Uterus (tissue), 2 donors: ENCODE measurements around the gene TYR.
"Not testable (repeated sequence)": the region's sequence is repeated elsewhere in the genome, so short reads cannot be mapped to it uniquely, and the experiment has no call there.

Source experiments
- POLR2A ChIP-seq, 2 donors: fragments of 450-650 bp; IDR thresholded peaks; one replicate each; pipeline ENCODE4 v1.6.1; 2016; ENCODE audit warnings: antibody characterized with exemption in 2 of 2, mild to moderate bottlenecking in 1 of 2, moderate library complexity in 1 of 2
- TF ChIP-seq, protein P1 (sequence below), 4 experiments: fragments of 200-600 bp in 2 of 4; fragments of 450-650 bp in 2 of 4; sonication (generic) in 2 of 4; IDR thresholded peaks; one replicate each; pipeline ENCODE4 v1.5.1; 2016 to 2019; ENCODE audit warnings: antibody characterized with exemption in 4 of 4, mild to moderate bottlenecking in 2 of 4, moderate library complexity in 1 of 4

DNA sequence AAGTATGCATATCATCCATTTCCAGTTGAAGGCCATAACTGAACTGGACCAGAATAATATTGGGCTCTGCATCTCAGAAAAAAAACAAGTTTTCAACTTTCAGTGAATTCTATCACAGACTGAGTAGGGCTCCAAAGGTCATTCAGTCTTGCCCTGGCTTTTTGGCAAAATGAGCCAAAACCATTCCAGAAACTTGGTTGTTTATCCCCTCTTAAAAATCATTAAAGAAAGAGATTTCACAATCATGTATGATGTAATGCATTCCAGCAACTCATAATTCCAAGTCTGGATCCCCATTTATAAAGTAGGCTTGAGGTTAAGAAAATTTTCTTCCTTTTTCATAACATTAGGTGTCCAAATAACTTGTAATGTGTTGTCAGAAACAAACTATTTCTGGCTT lies 162.8 kb downstream of the TYR start:
- TF ChIP-seq, protein P1, sequence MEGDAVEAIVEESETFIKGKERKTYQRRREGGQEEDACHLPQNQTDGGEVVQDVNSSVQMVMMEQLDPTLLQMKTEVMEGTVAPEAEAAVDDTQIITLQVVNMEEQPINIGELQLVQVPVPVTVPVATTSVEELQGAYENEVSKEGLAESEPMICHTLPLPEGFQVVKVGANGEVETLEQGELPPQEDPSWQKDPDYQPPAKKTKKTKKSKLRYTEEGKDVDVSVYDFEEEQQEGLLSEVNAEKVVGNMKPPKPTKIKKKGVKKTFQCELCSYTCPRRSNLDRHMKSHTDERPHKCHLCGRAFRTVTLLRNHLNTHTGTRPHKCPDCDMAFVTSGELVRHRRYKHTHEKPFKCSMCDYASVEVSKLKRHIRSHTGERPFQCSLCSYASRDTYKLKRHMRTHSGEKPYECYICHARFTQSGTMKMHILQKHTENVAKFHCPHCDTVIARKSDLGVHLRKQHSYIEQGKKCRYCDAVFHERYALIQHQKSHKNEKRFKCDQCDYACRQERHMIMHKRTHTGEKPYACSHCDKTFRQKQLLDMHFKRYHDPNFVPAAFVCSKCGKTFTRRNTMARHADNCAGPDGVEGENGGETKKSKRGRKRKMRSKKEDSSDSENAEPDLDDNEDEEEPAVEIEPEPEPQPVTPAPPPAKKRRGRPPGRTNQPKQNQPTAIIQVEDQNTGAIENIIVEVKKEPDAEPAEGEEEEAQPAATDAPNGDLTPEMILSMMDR (IDR thresholded peaks at IDR 0.05): not testable (repeated sequence)
- not testable (repeated sequence) for TF ChIP-seq POLR2A (IDR thresholded peaks at IDR 0.05)
